ENCODE measurements around the gene CHRM4. TPM values are rescaled to one million over a fixed set of nuclear protein-coding genes. Genes with fewer than 3 reads are reported as not detected.

CHRM4 gene
- total RNA-seq, 1 experiment from 2014 or later: not detected

GRCh38 chr11:46350695-46351094 lies 40.9 kb downstream of the CHRM4 start:
- Mint-ChIP-seq H3K9me3 (ENCODE audit: low read depth, unreplicated experiment) (no peaks in the 10 kb centered on the region), H3K36me3 (ENCODE audit: insufficient read depth, unreplicated experiment) (peaks cover 23% of the 10 kb centered on the region), H3K27ac (ENCODE audit: unreplicated experiment) (no peak overlapping the region), H3K27me3 (ENCODE audit: unreplicated experiment) (peaks cover 17% of the 10 kb centered on the region), H3K4me1 (ENCODE audit: low read depth, unreplicated experiment) (peaks cover 20% of the 10 kb centered on the region), H3K4me3 (ENCODE audit: low read depth, unreplicated experiment) (no peak overlapping the region)
- TF ChIP-seq CTCF (IDR thresholded peaks at IDR 0.05; ENCODE audit: unreplicated experiment): no peak
- intact Hi-C loops (cut with micrococcal nuclease; ENCODE audit: unreplicated experiment): no loop called here
- DNase-seq: no peak
- CTCF ChIA-PET: interaction anchor here (0.8 kb wide), 1 partner anchor 13 kb away, joined by 3 read pairs; no protein-coding TSS in a partner anchor
- no TSS peak for BruUV-seq (replicated peaks)

GRCh38 chr11:46348566-46349401 lies 42.8 kb downstream of the CHRM4 start:
- Mint-ChIP-seq H3K27ac (ENCODE audit: unreplicated experiment) (peak overlapping the region; percentile 39), H3K4me3 (ENCODE audit: low read depth, unreplicated experiment) (peak overlapping the region; percentile 50), H3K36me3 (ENCODE audit: insufficient read depth, unreplicated experiment) (peaks cover 23% of the 10 kb centered on the region), H3K9me3 (ENCODE audit: low read depth, unreplicated experiment) (no peaks in the 10 kb centered on the region), H3K4me1 (ENCODE audit: low read depth, unreplicated experiment) (peaks cover 20% of the 10 kb centered on the region), H3K27me3 (ENCODE audit: unreplicated experiment) (peaks cover 36% of the 10 kb centered on the region)
- DNase-seq: no peak
- intact Hi-C loops (cut with micrococcal nuclease; ENCODE audit: unreplicated experiment): no loop called here
- CTCF ChIA-PET: interaction anchor here (1.5 kb wide), 1 partner anchor 14 kb away, joined by 8 read pairs; no protein-coding TSS in a partner anchor
- no peak for TF ChIP-seq CTCF (IDR thresholded peaks at IDR 0.05; ENCODE audit: unreplicated experiment)
- no TSS peak for BruUV-seq (replicated peaks)

GRCh38 chr11:46347637-46348311 lies 43.8 kb downstream of the CHRM4 start:
- intact Hi-C loops (cut with micrococcal nuclease; ENCODE audit: unreplicated experiment): no loop called here
- CTCF ChIA-PET: interaction anchor here (0.6 to 1.6 kb wide), 3 partner anchors 15 to 42 kb away, joined by 3 to 8 read pairs (median 3); no protein-coding TSS in a partner anchor
- Mint-ChIP-seq H3K4me3 (ENCODE audit: low read depth, unreplicated experiment) (peak overlapping the region; percentile 50), H3K36me3 (ENCODE audit: insufficient read depth, unreplicated experiment) (peaks cover 23% of the 10 kb centered on the region), H3K4me1 (ENCODE audit: low read depth, unreplicated experiment) (peaks cover 20% of the 10 kb centered on the region), H3K27ac (ENCODE audit: unreplicated experiment) (no peak overlapping the region), H3K9me3 (ENCODE audit: low read depth, unreplicated experiment) (no peaks in the 10 kb centered on the region), H3K27me3 (ENCODE audit: unreplicated experiment) (peaks cover 46% of the 10 kb centered on the region)
- TF ChIP-seq CTCF (IDR thresholded peaks at IDR 0.05; ENCODE audit: unreplicated experiment): no peak
- peak; percentile 21 for DNase-seq
- BruUV-seq (replicated peaks): no TSS peak

- peaks cover 23% of the 10 kb centered on the region for H3K36me3 Mint-ChIP-seq (ENCODE audit: insufficient read depth, unreplicated experiment)
- CTCF ChIA-PET: interaction anchor here (0.6 to 1.6 kb wide), 2 partner anchors 16 to 43 kb away, joined by 3 read pairs; no protein-coding TSS in a partner anchor
- TF ChIP-seq CTCF (IDR thresholded peaks at IDR 0.05; ENCODE audit: unreplicated experiment): peak; percentile 72
- peaks cover 20% of the 10 kb centered on the region for H3K4me1 Mint-ChIP-seq (ENCODE audit: low read depth, unreplicated experiment)
- peak within 1 kb of the TSS; percentile 44 for H3K27ac Mint-ChIP-seq (ENCODE audit: unreplicated experiment)
- H3K27me3 Mint-ChIP-seq (ENCODE audit: unreplicated experiment): peaks cover 53% of the 10 kb centered on the region
- peak within 1 kb of the TSS; percentile 50 for H3K4me3 Mint-ChIP-seq (ENCODE audit: low read depth, unreplicated experiment)
- BruUV-seq (replicated peaks): no TSS peak
- peak; percentile 95 for DNase-seq
- H3K9me3 Mint-ChIP-seq (ENCODE audit: low read depth, unreplicated experiment): no peaks in the 10 kb centered on the region
- intact Hi-C loops (cut with micrococcal nuclease; ENCODE audit: unreplicated experiment): no loop called here
Observed at GRCh38 chr11:46346886-46347636, 44.5 kb downstream of the CHRM4 start, which contains the start of gene DGKZ. Gene DGKZ, plus strand, starts transcription at chr11:46347463. Its CDS starts 197 bp downstream, at chr11:46347660.
